ENCODE measurements around the gene CLCC1.

DNA sequence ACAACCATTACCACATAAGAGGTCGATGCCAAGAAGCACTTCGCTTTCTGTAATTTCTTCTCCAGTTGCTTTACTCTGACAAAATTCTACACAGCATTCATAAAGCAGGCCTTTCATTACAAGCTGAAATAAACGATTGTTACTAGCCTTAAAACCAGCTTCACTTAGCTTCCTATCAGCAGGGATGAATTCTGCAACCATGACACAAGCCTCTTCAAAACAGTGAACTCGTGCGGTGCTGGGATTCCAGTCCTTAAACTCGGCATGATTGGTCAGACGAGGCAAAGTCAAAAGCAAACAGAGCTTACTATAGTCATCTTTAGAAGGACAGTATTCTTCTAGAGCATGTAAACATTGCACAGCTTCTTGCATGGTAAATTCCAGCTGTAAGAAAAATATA, 48.1 kb upstream of the CLCC1 start:
- TF ChIP-seq, protein P1, sequence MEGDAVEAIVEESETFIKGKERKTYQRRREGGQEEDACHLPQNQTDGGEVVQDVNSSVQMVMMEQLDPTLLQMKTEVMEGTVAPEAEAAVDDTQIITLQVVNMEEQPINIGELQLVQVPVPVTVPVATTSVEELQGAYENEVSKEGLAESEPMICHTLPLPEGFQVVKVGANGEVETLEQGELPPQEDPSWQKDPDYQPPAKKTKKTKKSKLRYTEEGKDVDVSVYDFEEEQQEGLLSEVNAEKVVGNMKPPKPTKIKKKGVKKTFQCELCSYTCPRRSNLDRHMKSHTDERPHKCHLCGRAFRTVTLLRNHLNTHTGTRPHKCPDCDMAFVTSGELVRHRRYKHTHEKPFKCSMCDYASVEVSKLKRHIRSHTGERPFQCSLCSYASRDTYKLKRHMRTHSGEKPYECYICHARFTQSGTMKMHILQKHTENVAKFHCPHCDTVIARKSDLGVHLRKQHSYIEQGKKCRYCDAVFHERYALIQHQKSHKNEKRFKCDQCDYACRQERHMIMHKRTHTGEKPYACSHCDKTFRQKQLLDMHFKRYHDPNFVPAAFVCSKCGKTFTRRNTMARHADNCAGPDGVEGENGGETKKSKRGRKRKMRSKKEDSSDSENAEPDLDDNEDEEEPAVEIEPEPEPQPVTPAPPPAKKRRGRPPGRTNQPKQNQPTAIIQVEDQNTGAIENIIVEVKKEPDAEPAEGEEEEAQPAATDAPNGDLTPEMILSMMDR (IDR thresholded peaks at IDR 0.05), result no peak
- TF ChIP-seq POLR2A (IDR thresholded peaks at IDR 0.05), result no peak

Measured in esophagus squamous epithelium (tissue), 4 donors.